Gastrocnemius medialis (tissue), 4 donors: ENCODE measurements around the gene DTNB. TPM values are rescaled to one million over a fixed set of nuclear protein-coding genes. Genes with fewer than 3 reads are reported as not detected.

Experiments
- ATAC-seq, 2 donors: fragments of 150-250 bp; one replicate each; pipeline ENCODE4 v1.9.1; 2016
- DNase-seq, 2 donors: peaks; one replicate each; pipeline ENCODE4 v3.0.0-alpha.2; 2019
- H3K27ac ChIP-seq, 4 donors: fragments of 200-600 bp; sonication (generic); 1 replicate in 1 of 4; 2 replicates in 3 of 4; pipeline ENCODE4 v1.5.1; 2016 to 2018; ENCODE audit warnings: mild to moderate bottlenecking in 2 of 4, moderate library complexity in 1 of 4
- H3K27me3 ChIP-seq, 3 donors: fragments of 200-600 bp; sonication (generic) in 2 of 3; 1 replicate in 1 of 3; 2 replicates in 2 of 3; pipeline versions ENCODE4 v1.5.1 to v1.6.0; 2016 to 2019; ENCODE audit warnings: mild to moderate bottlenecking in 1 of 3, moderate library complexity in 1 of 3
- H3K36me3 ChIP-seq, 2 donors: fragments of 200-600 bp; sonication (generic) in 1 of 2; one replicate each; pipeline ENCODE4 v1.5.1; 2017 to 2018
- H3K4me1 ChIP-seq, 2 donors: fragments of 200-600 bp; sonication (generic) in 1 of 2; one replicate each; pipeline ENCODE4 v1.5.1; 2016 to 2017; ENCODE audit warnings: mild to moderate bottlenecking in 2 of 2
- H3K4me3 ChIP-seq, 4 donors: fragments of 200-600 bp; sonication (generic) in 3 of 4; 1 replicate in 1 of 4; 2 replicates in 3 of 4; pipeline ENCODE4 v1.5.1; 2016 to 2019; ENCODE audit warnings: mild to moderate bottlenecking in 2 of 4
- H3K9me3 ChIP-seq, 3 donors: fragments of 200-600 bp; sonication (generic) in 2 of 3; 1 replicate in 1 of 3; 2 replicates in 2 of 3; pipeline ENCODE4 v1.5.1; 2016 to 2019
- CTCF ChIP-seq, 5 experiments: fragments of 450-650 bp in 3 of 5; fragments of 200-600 bp in 2 of 5; sonication (generic) in 2 of 5; IDR thresholded peaks in 4 of 5; conservative IDR thresholded peaks in 1 of 5; 1 replicate in 4 of 5; 2 replicates in 1 of 5; pipeline ENCODE4 v1.5.1; 2016 to 2019; ENCODE audit warnings: antibody characterized with exemption in 5 of 5, mild to moderate bottlenecking in 3 of 5, moderate library complexity in 3 of 5
- POLR2A ChIP-seq, 2 donors: fragments of 450-650 bp; IDR thresholded peaks; one replicate each; pipeline ENCODE4 v1.6.1; 2017; ENCODE audit warnings: antibody characterized with exemption in 2 of 2, mild to moderate bottlenecking in 2 of 2, moderate library complexity in 2 of 2
- in situ Hi-C, 4 donors: fragments of 200-750 bp; cut with MboI; loops; one replicate each; pipeline versions ENCODE4 v1.15.0 to v1.8.0; 2017; ENCODE audit warnings: low sequenced_read_pairs in 4 of 4
- intact Hi-C: fragments of 100-400 bp; cut with DNase I; formaldehyde crosslinking; loops from one replicate; pipeline ENCODE4 v1.15.1; 2023; ENCODE audit warnings: low total_unique reads
- total RNA-seq, 4 donors: library from RNA; depleted of rRNA; stranded (reverse); fragments of >200 nt; gene quantifications; one replicate each; pipeline versions ENCODE4 v1.1.0 to v1.2.3, GENCODE V29; 2016

Gene DTNB
- total RNA-seq, 4 donors from 2014 or later = 1.0 to 6.6 (median 4.1) TPM

GRCh38 chr2:25333981-25334380 is 339.4 kb downstream of the DTNB start:
- Histone ChIP-seq H3K27ac (peak overlapping the region; percentile 70 to 98 (median 85)), H3K4me3 (no peak overlapping the region), H3K4me1 (peaks cover 90 to 97% of the 10 kb centered on the region in 2 donors), H3K36me3 (no peaks in the 10 kb centered on the region), H3K9me3 (no peaks in the 10 kb centered on the region), H3K27me3 (no peaks in the 10 kb centered on the region)
- DNase-seq (no peak), ATAC-seq (no peak)
- intact Hi-C loops (loop anchor here (2.0 kb wide), 1 partner anchor 17 kb away; no protein-coding TSS in a partner anchor), in situ Hi-C loops (no loop called here)
- TF ChIP-seq CTCF (IDR thresholded peaks at IDR 0.05 in 4 of 5, conservative IDR thresholded peaks at IDR 0.05 in 1 of 5) = no peak
- TF ChIP-seq POLR2A (IDR thresholded peaks at IDR 0.05) = no peak

GRCh38 chr2:25332571-25332970 is 340.8 kb downstream of the DTNB start:
- TF ChIP-seq CTCF (IDR thresholded peaks at IDR 0.05 in 4 of 5, conservative IDR thresholded peaks at IDR 0.05 in 1 of 5) (no peak), POLR2A (IDR thresholded peaks at IDR 0.05) (no peak)
- H3K4me3 ChIP-seq = no peak overlapping the region
- intact Hi-C loops = no loop called here
- no peak for DNase-seq
- H3K36me3 ChIP-seq = no peaks in the 10 kb centered on the region
- no peaks in the 10 kb centered on the region for H3K9me3 ChIP-seq
- H3K27ac ChIP-seq = peak overlapping the region; percentile 6 to 98 (median 52)
- H3K27me3 ChIP-seq = no peaks in the 10 kb centered on the region
- peak in 1 of 2 donors; percentile 5 for ATAC-seq
- in situ Hi-C loops = no loop called here
- peaks cover 87 to 97% of the 10 kb centered on the region in 2 donors for H3K4me1 ChIP-seq

- no peaks in the 10 kb centered on the region for H3K27me3 ChIP-seq
- no peaks in the 10 kb centered on the region for H3K9me3 ChIP-seq
- H3K4me3 ChIP-seq = no peak overlapping the region
- ATAC-seq (no peak), DNase-seq (no peak)
- peaks cover 79 to 92% of the 10 kb centered on the region in 2 donors for H3K4me1 ChIP-seq
- H3K36me3 ChIP-seq = no peaks in the 10 kb centered on the region
- no peak for TF ChIP-seq CTCF (IDR thresholded peaks at IDR 0.05 in 4 of 5, conservative IDR thresholded peaks at IDR 0.05 in 1 of 5)
- TF ChIP-seq POLR2A (IDR thresholded peaks at IDR 0.05) = no peak
- H3K27ac ChIP-seq = peak overlapping the region; percentile 6 to 98 (median 52)
- intact Hi-C loops (no loop called here), in situ Hi-C loops (no loop called here)
These were observed 341.6 kb downstream of the DTNB start for GRCh38 chr2:25331686-25332365.

GRCh38 chr2:25330937-25331336 is 342.4 kb downstream of the DTNB start:
- no peaks in the 10 kb centered on the region for H3K36me3 ChIP-seq
- in situ Hi-C loops (no loop called here), intact Hi-C loops (no loop called here)
- no peaks in the 10 kb centered on the region for H3K27me3 ChIP-seq
- TF ChIP-seq CTCF (IDR thresholded peaks at IDR 0.05 in 4 of 5, conservative IDR thresholded peaks at IDR 0.05 in 1 of 5) (no peak), POLR2A (IDR thresholded peaks at IDR 0.05) (no peak)
- ATAC-seq (no peak), DNase-seq (no peak)
- peaks cover 73 to 83% of the 10 kb centered on the region in 2 donors for H3K4me1 ChIP-seq
- H3K4me3 ChIP-seq = no peak overlapping the region
- H3K27ac ChIP-seq = no peak overlapping the region
- no peaks in the 10 kb centered on the region for H3K9me3 ChIP-seq
